ENCODE results near the gene POLD3.

POLD3 gene

DNA sequence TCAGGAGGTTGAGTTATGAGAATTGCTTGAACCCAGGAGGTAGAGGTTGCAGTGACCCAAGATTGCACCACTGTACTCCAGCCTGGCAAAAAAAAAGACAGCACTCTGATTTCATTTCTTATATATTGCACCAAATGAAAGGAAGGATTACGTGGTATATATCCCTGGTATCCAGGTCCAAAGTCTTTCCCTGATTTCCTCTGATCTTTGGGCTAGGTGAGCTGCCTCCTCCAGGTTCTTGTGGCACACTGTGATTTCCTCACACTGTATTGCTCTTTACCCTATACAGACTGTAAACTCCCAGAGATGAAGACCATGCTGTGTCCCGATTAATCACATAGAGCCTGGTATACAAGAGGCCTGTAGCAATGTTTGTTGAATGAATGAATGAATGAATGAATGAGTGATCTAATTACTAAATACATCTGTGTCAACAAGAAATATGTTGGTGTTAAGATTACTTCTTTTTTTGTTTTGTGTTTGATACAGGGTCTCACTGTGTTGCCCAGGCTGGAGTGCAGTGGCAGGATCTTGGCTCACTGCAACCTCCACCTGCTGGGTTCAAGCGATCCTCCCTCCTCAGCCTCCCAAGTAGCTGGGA is 9.3 kb upstream of the POLD3 start:
- DNase-seq, result no peak

DNA sequence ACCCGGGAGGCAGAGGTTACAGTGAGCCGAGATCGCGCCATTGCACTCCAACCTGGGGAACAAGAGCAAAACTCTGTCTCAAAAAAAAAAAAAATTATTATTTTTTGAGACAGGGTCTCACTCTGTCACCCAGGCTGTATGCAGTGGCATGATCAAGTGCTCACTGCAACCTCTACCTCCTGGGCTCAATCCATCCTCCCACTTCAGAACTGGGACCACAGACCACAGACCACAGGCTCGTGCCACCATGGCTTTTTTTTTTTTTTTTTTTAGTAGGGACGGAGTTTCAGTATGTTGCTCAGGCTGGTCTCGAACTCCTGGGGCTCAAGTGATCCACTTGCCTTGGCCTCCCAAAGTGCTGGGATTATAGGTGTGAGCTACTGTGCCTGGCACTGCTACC is 1.9 kb upstream of the POLD3 start:
- DNase-seq, result peak; percentile 69

GRCh38 chr11:74592063-74592440 is 330 bp upstream of the POLD3 start:
- no peak for DNase-seq

DNA sequence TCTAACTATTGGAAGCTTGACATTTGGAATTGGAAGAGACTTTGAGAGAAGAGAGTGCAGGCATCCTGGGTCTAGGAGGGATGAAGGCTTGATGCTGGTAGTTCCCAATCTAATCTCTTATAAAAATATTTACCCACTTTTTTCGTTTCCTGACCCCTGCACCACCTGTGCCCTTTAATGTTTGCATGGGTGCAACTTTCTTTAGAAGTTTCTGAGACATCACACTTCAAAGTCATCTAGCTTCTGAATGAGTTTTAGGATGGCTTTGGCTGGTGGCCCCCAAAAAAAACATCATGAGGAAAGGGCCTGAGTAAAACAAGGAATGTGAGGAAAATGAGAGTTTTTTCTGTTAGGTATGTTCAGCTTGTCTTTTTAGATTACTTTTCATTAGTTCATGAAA is 1.1 kb downstream of the POLD3 start:
- DNase-seq, result no peak

DNA sequence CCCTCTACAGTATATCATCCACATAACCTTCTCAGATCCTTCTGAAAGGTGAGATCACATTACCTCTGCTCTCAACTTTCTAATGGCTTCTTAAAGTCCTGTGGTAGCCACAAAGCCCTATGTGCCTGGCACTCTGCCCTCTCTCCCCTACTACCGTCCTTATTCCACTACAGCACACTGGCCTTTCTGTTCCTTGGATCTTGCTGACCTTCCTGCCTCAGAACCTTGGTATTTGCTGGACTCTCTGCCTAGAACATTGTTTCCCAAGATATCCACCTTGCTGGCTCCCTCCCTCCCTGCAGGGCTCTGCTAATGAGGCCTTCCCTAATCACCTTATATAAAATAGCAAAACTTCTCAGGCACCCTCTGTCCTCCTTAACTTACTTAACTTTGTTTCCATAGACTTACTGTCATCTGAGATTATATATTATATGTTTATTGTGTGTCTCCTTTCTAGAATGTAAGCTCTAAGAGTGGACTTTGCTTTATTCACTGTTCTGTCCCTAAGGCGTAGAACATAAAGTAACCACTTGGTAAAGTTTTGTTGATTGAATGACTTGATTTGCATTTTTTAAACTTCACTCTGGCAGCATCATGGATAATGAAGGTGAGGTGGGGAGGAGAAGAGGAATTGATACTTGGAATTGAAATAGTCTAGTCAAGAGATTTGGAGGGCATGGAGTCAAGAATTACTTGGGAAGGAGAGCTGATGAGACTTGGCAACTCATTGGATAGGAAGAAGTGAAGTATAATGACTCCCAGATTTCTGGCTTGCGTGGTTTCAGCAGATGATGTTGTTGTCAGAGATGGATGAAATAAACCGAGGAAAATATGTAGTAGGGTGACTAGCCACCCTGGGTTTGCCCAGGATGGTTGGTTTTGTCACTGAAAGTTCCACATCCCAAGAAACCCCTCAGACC is 10.5 kb downstream of the POLD3 start:
- no peak for DNase-seq

- no peak for DNase-seq
These were observed 11.5 kb downstream of the POLD3 start for GRCh38 chr11:74603845-74604244.

DNA sequence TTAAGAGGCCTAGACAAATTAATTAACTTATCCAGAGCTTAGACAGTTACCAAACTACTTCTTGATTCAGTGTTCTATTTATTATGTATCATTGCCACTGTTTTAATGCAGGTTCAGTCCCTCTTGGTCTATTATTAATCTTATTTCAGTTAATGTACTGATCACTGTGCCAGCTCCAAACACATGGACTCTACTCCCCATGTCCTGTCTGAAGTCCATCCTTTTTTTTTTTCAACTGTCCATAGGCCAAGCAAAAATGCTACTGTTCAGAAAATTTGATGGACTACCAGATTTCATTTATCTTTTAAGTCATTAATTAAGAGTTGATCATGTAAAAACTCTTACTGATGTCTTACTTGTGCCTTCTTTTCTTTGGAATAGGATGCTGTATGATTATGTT is 11.9 kb downstream of the POLD3 start:
- no peak for DNase-seq

GRCh38 chr11:74605403-74605802 is 13.0 kb downstream of the POLD3 start:
- DNase-seq, result no peak

DNA sequence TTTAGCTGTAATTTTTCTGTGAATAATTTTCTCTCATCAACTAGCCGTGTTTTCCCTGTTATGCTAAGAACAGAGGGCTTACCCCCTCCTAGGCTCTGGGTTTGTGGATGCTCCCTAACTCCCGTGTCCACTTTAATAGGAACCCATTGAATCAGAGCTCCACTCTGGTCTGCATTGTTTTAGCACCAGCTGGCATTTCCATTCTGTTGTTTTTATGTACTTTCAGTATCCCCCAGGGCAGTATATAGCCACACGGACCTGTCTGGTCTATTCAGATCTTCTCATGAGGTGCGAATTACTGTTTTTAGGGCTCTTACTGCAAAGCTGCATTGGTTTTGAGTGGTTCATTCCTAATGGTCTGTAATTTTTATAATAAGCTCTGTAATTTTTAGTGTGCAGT is 16.0 kb downstream of the POLD3 start:
- no peak for DNase-seq

DNA sequence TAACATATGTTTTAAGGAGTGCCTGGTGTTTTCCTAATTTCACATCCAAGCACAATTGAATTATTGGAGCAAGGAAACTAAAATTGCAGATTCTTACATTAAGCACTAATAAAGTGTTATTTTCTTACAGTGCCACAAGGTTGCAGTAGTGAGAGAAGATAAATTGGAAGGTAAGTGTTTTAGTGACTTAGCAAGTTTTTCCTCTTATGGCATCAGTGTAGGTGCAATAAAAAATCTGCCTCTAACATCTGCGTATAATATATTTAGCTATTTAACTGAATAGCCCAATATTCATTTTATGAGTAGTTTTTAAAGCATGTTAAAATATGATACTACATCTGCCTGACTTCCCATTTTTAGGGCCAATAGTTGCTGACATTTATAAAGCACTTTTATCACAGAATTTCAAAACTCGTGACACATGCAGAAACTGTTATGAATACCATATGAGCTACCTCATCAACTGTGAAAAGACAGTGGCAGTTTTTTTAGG is 19.0 kb downstream of the POLD3 start:
- DNase-seq, result peak; percentile 86

DNA sequence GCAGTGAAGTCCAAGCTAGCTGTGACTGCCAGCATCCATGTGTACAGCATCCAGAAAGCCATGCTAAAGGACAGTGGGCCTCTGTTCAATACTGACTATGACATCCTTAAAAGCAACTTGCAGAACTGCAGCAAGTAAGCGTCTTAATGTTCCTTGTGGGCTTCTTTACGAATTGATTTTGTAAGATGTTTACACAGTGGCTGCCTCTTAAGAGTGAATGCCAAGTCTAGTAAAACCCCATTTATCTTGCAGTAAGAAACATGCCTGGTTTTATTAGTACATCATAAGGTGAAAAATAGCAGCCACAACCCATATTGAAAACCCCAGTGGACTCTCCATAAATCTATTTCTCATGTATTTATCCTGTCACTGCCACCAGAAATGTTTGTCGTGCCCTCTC is 20.5 kb downstream of the POLD3 start:
- no peak for DNase-seq

- peak; percentile 72 for DNase-seq
These were observed 22.9 kb downstream of the POLD3 start for GRCh38 chr11:74615311-74615710.

DNA sequence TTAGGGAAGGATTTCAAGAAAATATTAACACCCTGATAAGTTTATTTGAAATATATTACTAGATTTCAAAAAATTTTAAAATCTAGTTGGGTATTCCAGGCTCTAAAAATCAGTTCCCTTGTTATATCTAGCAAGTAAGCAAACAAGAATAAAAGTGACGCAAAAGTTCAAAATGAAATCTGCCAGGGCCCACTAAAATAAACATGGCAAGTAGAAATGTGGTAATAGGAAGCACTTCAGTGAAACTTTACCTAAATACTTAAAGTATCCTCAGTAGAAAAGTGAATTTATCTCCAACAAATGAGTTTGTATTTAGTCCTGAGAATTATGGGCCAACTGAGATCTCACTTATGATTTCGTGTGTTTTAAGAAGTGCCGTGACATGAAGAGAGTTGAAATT is 23.6 kb downstream of the POLD3 start:
- no peak for DNase-seq

- no peak for DNase-seq
These were observed 28.1 kb downstream of the POLD3 start for GRCh38 chr11:74620531-74620930.

- no peak for DNase-seq
These were observed 33.7 kb downstream of the POLD3 start for GRCh38 chr11:74626130-74626529.

- DNase-seq, result no peak
These were observed 34.2 kb downstream of the POLD3 start for GRCh38 chr11:74626604-74627003.

DNA sequence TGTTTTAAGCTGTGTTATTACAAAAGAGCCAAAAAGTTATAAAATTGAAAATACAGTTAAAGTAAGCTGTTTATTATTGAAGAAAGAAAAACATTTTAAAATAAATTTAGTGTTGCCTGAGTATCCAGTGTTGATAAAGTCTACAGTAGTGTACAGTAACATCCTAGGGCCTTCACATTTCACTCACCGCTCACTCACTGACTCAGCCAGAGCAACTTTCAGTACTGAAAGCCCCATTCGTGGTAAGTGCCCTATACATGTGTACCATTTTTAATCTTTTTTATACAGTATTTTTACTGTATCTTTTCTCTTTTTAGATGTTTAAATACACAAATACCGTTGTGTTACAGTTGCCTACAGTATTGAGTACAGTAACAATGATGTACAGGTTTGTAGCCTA is 35.0 kb downstream of the POLD3 start:
- DNase-seq, result no peak

- no peak for DNase-seq
These were observed 37.7 kb downstream of the POLD3 start for GRCh38 chr11:74630043-74630442.

GRCh38 chr11:74633406-74634393 is 41.3 kb downstream of the POLD3 start:
- no peak for DNase-seq

DNA sequence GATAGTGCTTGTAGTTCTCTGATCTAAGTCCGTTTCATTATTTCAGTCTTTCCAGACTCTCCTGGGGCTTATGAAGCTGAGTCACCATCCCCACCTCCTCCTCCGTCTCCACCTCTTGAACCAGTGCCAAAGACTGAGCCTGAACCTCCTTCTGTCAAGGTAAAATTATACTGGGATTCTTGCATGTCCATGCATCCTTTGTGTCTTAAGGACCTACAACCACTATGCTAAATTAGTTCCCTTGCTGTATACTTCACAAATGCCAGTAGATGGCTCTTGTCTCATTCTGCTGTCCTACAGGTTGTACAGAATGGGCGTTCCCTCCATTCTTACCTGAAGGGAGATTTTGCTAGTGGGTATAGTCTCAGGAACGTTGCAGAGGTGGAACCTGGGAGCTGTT is 42.2 kb downstream of the POLD3 start:
- DNase-seq, result no peak

DNA sequence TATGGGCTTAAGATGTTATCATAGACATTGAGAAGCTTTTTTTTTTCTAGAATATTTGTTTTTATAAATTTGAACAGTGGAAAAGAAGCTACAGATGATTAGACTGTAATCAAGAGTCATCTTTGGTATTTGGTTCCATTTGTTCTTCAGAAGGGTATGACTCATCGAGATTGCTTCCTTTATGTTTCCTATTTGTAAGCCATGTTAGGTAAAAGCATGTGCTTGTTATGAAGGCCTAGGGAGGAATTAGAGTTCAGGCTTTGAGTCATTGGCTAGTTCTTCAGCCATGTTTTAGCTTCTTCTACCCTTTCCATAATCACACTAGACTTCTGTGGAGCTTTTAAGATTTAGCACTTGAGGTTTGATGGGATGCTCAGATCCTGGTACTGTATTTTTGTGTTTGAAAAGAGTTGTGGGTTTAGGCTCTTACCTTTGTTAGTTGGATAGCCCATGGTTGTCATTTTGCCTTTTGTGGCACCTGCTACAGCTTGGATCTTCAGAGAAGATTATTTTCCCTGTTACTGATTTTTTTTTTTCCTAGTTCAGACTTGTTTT is 44.3 kb downstream of the POLD3 start:
- peak; percentile 62 for DNase-seq

- no peak for DNase-seq
These were observed 45.3 kb downstream of the POLD3 start for GRCh38 chr11:74637700-74638099.

GRCh38 chr11:74638869-74639268 is 46.5 kb downstream of the POLD3 start:
- no peak for DNase-seq
